ENCODE data around the gene FAHD2A.

Gene FAHD2A

DNA sequence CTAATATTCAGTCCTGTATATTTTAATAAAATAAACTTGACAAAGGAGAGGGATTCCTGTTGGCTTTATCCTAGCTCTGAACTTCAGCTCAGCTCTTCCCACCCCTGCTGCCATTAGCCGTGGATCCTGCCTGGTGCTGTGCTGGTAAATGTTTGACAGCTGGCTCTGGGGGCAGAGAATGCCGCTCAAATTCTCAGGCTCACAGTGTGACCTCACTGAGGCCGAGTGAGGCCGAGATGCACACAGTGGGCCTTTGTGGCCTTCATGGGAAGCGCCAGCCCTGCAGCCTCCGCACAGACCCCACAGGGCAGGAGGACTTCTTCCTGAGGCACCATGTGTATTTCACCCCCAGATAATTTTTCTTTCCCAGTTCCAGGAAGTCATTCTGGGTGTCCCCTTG, 16.5 kb upstream of the FAHD2A start:
- DNase-seq, result no peak
- no peak overlapping the region for H3K4me3 ChIP-seq (ENCODE audit: low read depth in 1 of 2, low read length in 2 of 2)
- no peak overlapping the region for H3K4me2 ChIP-seq (ENCODE audit: insufficient read depth, low read length)
- no peaks in the 10 kb centered on the region for H3K27me3 ChIP-seq (ENCODE audit: insufficient read depth, low read length, poor library complexity)
- no peak overlapping the region for H3K27ac ChIP-seq (ENCODE audit: low read length)
- TF ChIP-seq EZH2 (IDR thresholded peaks at IDR 0.05; ENCODE audit: borderline replicate concordance, low read depth, low read length, severe bottlenecking), result no peak
- no peak for TF ChIP-seq CTCF (IDR thresholded peaks at IDR 0.05; ENCODE audit: borderline replicate concordance, extremely low read depth, low read length, poor library complexity, severe bottlenecking)
- H4K20me1 ChIP-seq (ENCODE audit: insufficient read depth, low read length), result 0 out of 2 replicates have a peak, but pooled peaks cover 4% of the 10 kb centered on the region
- no peak overlapping the region for H2AFZ ChIP-seq (ENCODE audit: low read depth, low read length)
- no peaks in the 10 kb centered on the region for H3K36me3 ChIP-seq (ENCODE audit: insufficient read depth, low read length)
- H3K79me2 ChIP-seq (ENCODE audit: insufficient read depth, low read length), result no peaks in the 10 kb centered on the region
- no peak for ATAC-seq (ENCODE audit: insufficient read depth, low read depth)
- no peak overlapping the region for H3K9ac ChIP-seq (ENCODE audit: low read depth, low read length)
- H3K9me3 ChIP-seq (ENCODE audit: insufficient read depth, low read length, severe bottlenecking), result no peaks in the 10 kb centered on the region
- peaks cover 6% of the 10 kb centered on the region; the same call in 1 of the 2 replicates for H3K4me1 ChIP-seq (ENCODE audit: insufficient read depth, low read length)

- no peak overlapping the region for H3K4me2 ChIP-seq (ENCODE audit: insufficient read depth, low read length)
- no peak overlapping the region for H3K27ac ChIP-seq (ENCODE audit: low read length)
- no peaks in the 10 kb centered on the region for H3K27me3 ChIP-seq (ENCODE audit: insufficient read depth, low read length, poor library complexity)
- peaks cover 6% of the 10 kb centered on the region; the same call in 1 of the 2 replicates for H3K4me1 ChIP-seq (ENCODE audit: insufficient read depth, low read length)
- no peak overlapping the region for H3K4me3 ChIP-seq (ENCODE audit: low read depth in 1 of 2, low read length in 2 of 2)
- no peaks in the 10 kb centered on the region for H4K20me1 ChIP-seq (ENCODE audit: insufficient read depth, low read length)
- H3K9ac ChIP-seq (ENCODE audit: low read depth, low read length), result no peak overlapping the region
- H3K36me3 ChIP-seq (ENCODE audit: insufficient read depth, low read length), result no peaks in the 10 kb centered on the region
- H3K79me2 ChIP-seq (ENCODE audit: insufficient read depth, low read length), result no peaks in the 10 kb centered on the region
- TF ChIP-seq EZH2 (IDR thresholded peaks at IDR 0.05; ENCODE audit: borderline replicate concordance, low read depth, low read length, severe bottlenecking) (no peak), CTCF (IDR thresholded peaks at IDR 0.05; ENCODE audit: borderline replicate concordance, extremely low read depth, low read length, poor library complexity, severe bottlenecking) (no peak)
- no peaks in the 10 kb centered on the region for H3K9me3 ChIP-seq (ENCODE audit: insufficient read depth, low read length, severe bottlenecking)
- ATAC-seq (ENCODE audit: insufficient read depth, low read depth) (no peak), DNase-seq (no peak)
- no peak overlapping the region for H2AFZ ChIP-seq (ENCODE audit: low read depth, low read length)
Observed at GRCh38 chr2:95387358-95387757, 15.2 kb upstream of the FAHD2A start.

DNA sequence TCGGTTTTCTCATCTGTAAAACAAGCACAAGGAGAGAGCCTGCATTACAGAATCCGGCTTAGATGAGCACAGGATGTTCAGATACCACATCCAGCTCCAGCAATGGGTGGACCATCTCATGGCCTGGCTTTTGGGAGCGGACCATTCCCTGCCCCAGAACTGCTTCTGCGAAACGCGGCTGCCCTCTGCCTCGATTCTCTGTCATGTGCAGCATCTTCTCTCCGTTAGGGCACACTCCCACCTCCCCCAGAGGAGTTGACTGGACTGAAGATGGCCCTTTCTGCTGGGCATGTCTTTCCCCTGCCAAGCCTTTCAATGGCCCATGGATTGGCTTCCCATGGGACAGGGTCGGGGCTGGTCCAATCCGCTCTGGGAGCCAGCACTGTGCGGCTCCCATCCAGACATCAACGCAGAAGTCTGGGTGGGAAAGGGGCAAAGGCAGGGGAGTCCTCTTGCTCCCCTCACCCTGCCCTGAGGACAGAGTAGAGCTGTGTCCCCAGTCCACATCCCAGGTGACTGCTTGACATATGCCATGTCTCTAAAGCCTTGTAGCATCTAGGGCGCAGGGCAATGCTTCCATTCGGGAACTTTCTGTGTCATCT, 14.3 kb upstream of the FAHD2A start:
- no peaks in the 10 kb centered on the region for H4K20me1 ChIP-seq (ENCODE audit: insufficient read depth, low read length)

More for the DNA sequence above, 14.3 kb upstream of the FAHD2A start:
- DNase-seq (no peak), ATAC-seq (ENCODE audit: insufficient read depth, low read depth) (no peak)
- Histone ChIP-seq H3K4me3 (ENCODE audit: low read depth in 1 of 2, low read length in 2 of 2) (no peak overlapping the region), H3K36me3 (ENCODE audit: insufficient read depth, low read length) (no peaks in the 10 kb centered on the region), H3K27me3 (ENCODE audit: insufficient read depth, low read length, poor library complexity) (no peaks in the 10 kb centered on the region), H3K4me2 (ENCODE audit: insufficient read depth, low read length) (no peak overlapping the region), H2AFZ (ENCODE audit: low read depth, low read length) (no peak overlapping the region), H3K27ac (ENCODE audit: low read length) (no peak overlapping the region), H3K79me2 (ENCODE audit: insufficient read depth, low read length) (no peaks in the 10 kb centered on the region), H3K4me1 (ENCODE audit: insufficient read depth, low read length) (peaks cover 6% of the 10 kb centered on the region; the same call in 1 of the 2 replicates), H3K9ac (ENCODE audit: low read depth, low read length) (no peak overlapping the region), H3K9me3 (ENCODE audit: insufficient read depth, low read length, severe bottlenecking) (no peaks in the 10 kb centered on the region)
- TF ChIP-seq CTCF (IDR thresholded peaks at IDR 0.05; ENCODE audit: borderline replicate concordance, extremely low read depth, low read length, poor library complexity, severe bottlenecking) (no peak), EZH2 (IDR thresholded peaks at IDR 0.05; ENCODE audit: borderline replicate concordance, low read depth, low read length, severe bottlenecking) (no peak)

All from DND-41 (cell line).